T-helper 22 cell (primary cell): ENCODE results near the gene BCL2L2.
A peak's percentile ranks its signal among the peaks of the same experiment; 100 is the strongest.
"Not testable (repeated sequence)": the region's sequence is repeated elsewhere in the genome, so short reads cannot be mapped to it uniquely, and the experiment has no call there.

Experiments used
- DNase-seq: peaks from one replicate; pipeline ENCODE4 v3.0.0-alpha.2; 2020; ENCODE audit warnings: low read depth

BCL2L2 gene

DNA sequence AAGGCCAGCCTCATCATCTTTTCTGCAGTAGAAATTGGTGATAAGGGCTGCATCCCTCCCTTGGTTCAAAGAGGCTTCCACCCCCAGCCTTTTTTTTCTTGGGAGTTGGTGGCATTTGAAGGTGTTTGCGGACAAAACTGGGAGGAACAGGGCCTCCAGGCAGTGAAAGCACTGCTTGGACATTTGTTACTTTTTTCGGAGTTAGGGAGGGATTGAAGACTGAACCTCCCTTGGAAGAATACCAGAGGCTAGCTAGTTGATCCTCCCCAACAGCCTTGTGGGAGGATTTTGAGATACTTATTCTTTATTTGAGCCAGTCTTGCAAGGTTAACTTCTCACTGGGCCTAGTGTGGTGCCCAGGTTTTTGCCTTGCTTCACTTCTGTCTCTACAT lies 17.8 kb downstream of the BCL2L2 start:
- DNase-seq = no peak

DNA sequence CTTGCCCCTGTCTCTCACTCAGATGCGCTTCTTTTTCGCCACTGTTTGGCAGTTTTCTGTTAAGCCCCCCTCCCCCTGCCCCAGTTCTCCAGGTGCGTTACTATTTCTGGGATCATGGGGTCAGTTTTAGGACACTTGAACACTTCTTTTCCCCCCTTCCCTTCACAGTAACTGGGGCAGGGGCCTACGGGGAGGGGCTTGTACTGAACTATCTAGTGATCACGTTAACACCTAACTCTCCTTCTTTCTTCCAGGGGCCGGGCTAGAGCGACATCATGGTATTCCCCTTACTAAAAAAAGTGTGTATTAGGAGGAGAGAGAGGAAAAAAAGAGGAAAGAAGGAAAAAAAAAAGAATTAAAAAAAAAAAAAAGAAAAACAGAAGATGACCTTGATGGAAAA lies 18.4 kb downstream of the BCL2L2 start:
- DNase-seq = no peak

DNA sequence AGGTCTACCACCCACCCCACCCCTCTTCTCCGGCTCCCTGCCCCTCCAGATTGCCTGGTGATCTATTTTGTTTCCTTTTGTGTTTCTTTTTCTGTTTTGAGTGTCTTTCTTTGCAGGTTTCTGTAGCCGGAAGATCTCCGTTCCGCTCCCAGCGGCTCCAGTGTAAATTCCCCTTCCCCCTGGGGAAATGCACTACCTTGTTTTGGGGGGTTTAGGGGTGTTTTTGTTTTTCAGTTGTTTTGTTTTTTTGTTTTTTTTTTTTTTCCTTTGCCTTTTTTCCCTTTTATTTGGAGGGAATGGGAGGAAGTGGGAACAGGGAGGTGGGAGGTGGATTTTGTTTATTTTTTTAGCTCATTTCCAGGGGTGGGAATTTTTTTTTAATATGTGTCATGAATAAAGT lies 19.1 kb downstream of the BCL2L2 start:
- DNase-seq = not testable (repeated sequence)

- DNase-seq = no peak
Observed at GRCh38 chr14:23326491-23327332, 20.1 kb downstream of the BCL2L2 start.

GRCh38 chr14:23327947-23328744 lies 21.5 kb downstream of the BCL2L2 start:
- DNase-seq = peak; percentile 27

- no peak for DNase-seq
Observed at GRCh38 chr14:23335623-23336022, 29.0 kb downstream of the BCL2L2 start.

GRCh38 chr14:23339506-23340268 lies 33.1 kb downstream of the BCL2L2 start:
- DNase-seq = no peak

DNA sequence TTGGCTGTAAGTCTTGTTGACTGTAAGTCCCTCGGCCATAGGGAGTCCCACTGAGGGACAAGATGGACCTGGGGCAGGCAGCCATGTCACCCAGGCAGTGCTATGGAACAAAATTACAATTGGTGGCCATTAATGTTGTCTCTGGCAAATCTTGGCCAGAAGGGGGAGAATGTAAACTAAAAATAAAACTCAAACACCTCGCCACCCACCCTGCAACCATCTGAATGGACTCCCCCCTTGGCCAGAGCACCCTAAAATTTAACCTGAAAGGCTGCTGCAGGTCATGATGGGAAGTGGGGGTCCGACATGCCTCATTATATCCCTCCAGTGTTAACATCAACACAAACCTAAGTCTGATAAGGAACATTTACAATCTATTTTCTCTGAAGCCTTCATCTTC lies 37.8 kb downstream of the BCL2L2 start:
- no peak for DNase-seq

DNA sequence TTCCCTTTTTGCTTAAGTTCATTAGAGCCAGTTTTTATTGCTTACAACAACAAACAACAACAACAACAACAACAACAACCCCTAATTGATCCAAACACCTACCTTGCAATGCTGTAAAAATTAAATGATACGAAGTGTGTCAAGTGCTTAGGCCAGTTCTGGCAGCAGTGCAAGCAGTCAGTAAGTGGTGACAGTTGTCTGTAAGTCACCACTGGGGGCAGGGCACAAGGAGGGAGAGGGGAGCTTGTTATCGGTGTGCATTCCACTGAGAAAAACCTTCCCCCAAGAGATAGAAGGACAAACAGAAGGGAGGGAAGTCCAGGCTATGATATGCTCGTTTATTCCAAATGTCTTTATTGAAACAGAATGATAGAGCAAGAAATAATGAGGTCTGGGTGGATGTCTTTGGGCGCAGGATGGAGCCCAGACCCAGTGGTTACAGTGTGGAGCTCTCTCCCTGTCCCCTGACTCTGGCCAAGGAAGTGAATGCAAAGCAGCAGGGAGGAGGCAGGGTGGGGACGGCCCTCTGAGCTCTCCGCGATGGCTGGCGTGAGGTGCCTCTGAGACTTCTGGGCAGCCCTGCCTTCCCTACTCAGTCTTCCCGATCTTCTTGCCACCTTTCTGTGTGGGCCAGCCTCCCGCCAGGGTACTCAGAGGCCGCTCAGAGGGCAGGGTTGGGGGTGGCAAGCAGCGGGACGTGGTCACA lies 39.5 kb downstream of the BCL2L2 start:
- no peak for DNase-seq

DNA sequence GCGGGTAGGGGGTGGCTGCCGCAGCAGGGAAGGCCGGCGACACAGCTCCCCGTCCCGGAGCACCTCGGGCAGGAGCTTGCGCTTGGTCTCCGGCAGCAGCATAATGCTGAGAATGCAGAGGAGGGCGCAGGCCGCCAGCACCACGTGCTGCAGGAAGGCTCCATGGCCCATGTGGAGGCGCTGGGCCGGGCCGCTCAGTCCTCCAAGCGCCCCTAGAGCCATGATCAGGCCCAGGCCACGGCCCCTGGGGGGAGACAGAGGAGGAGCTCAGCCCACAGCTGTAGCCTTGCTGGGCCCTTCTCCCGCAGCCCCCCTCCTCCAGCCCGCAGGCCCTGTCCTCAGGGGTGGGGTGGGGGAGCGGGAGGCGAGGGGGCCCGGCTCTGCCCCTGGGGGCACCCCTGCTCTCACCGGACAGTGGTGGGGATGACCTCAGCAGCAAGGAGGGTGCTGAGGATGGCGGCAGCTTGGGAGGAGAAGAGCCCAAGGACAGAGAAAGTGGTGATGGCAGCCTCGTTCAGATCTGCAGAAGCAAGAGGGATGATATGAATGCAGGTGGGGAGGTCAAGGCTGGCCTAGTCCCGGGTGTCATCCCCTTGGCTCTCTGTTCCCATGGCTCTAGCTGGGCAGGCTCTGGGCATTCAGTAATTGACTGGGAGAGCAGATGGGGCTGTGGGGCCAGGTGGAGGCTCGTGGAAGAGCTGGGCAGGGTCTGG lies 40.2 kb downstream of the BCL2L2 start:
- DNase-seq = no peak

DNA sequence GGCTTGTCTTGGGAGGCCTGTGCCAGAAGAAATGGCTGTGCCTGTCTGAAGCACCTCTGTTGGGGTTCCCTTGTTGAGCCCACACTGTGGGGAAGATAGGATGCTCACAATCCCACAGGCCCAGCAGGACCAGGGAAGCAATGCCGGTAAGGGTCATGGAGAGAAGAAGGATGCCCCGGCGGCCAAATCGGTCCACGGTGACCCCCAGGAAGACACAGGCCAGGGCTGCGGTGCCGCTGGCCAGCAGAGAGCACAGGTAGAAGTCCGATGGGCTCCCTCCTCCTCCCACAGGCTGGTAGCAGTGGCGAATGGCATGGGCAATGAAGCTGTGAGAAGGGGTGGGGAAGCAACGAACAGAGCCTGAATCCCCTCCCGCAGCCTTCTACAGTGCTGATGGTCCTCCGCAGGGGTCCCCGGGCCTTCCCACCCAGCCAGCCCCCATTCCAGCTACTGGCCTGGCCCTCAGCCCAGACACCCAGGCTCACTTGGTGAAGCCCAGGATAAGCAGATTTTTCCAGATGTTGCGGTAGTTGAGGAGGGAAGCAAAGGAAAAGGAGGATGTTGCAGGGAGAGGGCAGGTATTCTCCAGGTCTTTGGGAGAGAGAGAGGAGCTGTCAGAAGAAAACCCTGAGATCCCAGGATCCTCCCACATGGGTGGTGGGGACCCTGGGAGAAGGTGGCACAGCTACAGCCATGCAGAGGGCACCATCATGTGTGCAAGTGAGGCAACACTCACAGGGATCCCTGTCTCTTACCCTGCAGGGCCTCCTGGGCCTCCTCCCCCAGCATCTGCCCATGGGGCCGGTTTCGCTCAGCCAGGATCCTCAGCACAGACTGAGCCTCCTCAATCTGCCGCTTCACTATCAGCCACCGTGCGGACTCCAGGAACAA lies 41.0 kb downstream of the BCL2L2 start:
- DNase-seq = no peak

- DNase-seq = no peak
Observed at GRCh38 chr14:23348297-23348655, 41.6 kb downstream of the BCL2L2 start.

GRCh38 chr14:23349156-23349845 lies 42.7 kb downstream of the BCL2L2 start:
- no peak for DNase-seq

DNA sequence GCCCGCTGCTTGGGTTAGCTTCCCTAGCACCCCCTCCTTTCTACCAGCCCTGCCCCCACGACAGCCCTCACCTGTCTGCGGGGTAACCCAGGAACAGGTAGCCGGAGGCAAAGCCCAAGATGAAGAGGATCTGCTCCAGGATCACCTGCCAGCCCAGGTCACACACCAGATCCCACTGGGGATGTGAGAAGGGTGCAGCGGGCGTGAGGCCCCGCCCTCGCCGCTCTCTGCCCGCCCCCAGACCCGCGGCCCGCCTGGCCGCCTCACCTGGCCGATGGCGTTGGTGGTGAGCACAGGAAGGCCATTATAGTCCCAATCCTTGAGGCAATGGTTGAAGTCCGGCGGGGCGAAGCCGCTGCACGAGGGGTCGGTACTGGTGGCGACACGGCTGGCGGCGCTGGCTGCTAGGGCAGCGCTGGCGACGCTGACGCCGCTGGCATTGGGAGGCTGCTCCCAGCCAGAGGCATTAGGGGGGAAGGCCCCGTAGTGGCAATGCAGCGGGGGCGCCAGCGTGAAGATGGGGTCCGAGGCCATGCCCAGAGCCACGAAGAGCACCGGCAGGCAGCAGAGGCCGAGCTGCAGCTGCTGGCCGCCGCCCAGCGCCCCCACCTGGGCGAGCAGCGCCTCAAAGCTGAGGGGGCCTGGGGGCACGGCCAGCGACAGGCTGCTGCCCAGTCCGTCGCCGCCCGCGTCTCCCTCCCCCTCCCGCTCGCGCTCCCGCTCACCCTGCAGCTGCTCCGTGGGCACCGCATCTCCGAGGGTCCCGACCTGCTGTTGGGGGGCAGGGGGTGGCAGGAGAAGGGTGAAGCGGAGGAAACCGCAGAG lies 45.3 kb downstream of the BCL2L2 start:
- no peak for DNase-seq

DNA sequence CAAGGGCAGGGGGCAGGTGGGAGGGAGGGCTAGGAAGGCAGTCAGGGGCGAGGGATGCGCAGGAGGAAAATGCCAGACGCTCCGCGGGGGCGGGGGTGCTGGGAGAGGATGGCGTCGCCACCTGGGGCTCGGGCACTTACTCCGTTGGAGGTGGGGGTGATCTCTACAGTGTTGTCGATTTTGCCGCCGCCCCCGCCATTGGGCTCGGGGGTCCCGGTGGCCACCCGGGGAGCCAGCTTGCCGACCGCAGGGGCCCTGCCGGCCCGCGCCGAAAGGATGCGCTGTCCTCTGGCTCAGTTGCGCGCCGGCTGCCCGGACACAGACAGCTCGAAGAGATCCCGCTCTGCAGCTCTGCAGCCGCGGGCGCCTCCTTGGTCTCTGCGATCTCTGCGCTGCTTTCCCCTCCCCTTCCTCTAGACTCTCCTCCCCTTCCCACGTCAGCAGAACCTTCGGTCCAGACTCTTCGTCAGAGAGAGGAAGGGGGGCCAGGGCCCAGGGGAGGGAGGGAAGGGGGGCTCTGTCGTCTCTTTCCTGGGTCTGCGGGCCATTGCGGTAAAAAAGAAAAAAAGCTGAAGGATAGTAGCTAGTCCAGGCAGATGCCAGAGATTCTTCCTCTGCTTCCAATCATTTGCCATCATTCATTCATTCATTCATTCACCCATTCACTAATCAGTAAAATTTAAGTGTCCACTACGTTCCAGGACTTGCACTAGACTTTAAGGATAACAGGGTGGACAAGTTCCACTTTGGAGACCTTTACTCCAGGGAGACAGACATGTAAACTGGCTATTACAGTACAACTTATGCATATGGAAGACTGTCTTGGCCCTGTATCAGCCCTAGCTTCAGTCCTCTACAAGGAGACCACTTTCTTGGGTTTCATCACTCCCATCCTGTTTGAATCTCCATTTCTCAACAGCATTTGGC lies 46.1 kb downstream of the BCL2L2 start, which contains the start of gene SLC22A17:
SLC22A17 (minus strand) TSS at position 382 of the 927 bp plus-strand sequence.
- peak; percentile 45 for DNase-seq

DNA sequence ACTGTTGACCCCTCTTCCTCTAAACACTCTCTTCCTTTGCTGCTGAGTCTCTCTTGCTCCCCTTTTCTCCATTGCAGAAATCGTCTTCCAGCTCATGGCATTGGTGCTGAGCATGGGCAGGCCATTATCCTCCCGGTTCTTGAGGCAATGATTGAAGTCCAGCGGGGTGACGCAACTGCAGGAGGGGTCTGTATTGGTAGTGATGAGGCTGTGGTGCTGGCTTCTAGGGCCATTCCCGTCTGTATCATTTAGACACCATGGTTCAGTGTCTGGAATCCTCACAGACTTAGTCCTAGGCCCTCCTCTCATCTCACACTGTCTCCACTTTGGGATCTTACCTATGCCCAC lies 46.8 kb downstream of the BCL2L2 start:
- DNase-seq = no peak

DNA sequence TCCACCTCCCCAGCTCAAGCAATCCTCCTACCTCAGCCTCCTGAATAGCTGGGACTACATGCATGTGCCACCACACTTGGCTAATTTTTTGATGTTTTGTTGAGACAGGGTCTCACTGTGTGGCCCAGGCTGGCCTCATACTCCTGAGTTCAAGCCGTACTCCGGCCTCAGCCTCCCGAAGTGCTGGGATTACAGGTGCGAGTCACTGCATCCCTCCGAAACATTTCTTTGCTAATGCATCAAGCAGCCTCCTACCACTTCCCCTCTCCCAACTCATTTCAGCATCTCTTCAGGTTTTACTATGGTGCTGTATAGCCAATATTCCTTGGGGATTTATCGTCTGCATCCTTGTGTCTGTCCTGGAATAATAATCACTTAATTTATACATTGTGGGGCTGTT lies 48.4 kb downstream of the BCL2L2 start:
- DNase-seq = no peak
